Fibroblast of lung (primary cell): ENCODE data around the gene SLC7A6.

Experiments
- EZH2 ChIP-seq: IDR thresholded peaks from 2 replicates; pipeline ENCODE4 v1.5.1; 2012; ENCODE audit warnings: low read length, control low read depth, mild to moderate bottlenecking; ENCODE audit errors: missing control alignments
- TF ChIP-seq, protein P1 (sequence below), 2 donors: IDR thresholded peaks in 1 of 2; conservative IDR thresholded peaks in 1 of 2; 1 replicate in 1 of 2; 2 replicates in 1 of 2; pipeline ENCODE4 v1.5.1; 2011 to 2012; ENCODE audit warnings: low read length in 2 of 2, control low read depth in 1 of 2, inconsistent platforms in 1 of 2, low read depth in 1 of 2, mild to moderate bottlenecking in 1 of 2

DNA sequence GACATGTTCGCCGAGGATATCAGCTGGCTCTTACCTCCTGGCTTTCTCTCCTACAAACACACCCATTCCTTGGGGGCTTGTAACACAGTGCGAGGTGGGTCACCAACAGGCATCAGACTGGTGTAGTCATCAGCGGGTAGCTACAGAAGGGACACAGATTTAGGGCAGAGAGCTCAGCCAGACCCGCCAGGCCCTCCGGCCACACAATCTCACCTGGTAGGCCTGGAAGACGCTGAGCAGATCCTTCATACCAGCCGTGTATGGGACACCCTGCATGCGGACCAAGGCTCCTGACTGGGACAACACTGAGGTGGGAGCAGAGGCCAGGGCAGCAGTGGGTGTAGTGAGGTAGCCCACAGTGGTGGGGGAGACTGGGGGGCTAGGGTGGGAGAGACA is 34.2 kb upstream of the SLC7A6 start:
- no peak for TF ChIP-seq EZH2
- TF ChIP-seq, protein P1, sequence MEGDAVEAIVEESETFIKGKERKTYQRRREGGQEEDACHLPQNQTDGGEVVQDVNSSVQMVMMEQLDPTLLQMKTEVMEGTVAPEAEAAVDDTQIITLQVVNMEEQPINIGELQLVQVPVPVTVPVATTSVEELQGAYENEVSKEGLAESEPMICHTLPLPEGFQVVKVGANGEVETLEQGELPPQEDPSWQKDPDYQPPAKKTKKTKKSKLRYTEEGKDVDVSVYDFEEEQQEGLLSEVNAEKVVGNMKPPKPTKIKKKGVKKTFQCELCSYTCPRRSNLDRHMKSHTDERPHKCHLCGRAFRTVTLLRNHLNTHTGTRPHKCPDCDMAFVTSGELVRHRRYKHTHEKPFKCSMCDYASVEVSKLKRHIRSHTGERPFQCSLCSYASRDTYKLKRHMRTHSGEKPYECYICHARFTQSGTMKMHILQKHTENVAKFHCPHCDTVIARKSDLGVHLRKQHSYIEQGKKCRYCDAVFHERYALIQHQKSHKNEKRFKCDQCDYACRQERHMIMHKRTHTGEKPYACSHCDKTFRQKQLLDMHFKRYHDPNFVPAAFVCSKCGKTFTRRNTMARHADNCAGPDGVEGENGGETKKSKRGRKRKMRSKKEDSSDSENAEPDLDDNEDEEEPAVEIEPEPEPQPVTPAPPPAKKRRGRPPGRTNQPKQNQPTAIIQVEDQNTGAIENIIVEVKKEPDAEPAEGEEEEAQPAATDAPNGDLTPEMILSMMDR (conservative IDR thresholded peaks at IDR 0.05 in 1 of 2, IDR thresholded peaks at IDR 0.05 in 1 of 2; ENCODE audit: low read depth in 1 of 2, low read length in 2 of 2), result no peak
